GM06990 (cell line): ENCODE measurements around the gene CLOCK.

Experiments used
- DNase-seq: peaks from one replicate; pipeline ENCODE4 v3.0.0-alpha.2; 2011; ENCODE audit not compliant: insufficient read length; ENCODE audit errors: extremely low read depth
- H3K27me3 ChIP-seq: replicated peaks from 2 replicates; pipeline ENCODE4 v1.6.0; 2011; ENCODE audit warnings: low read length; ENCODE audit not compliant: control insufficient read depth, insufficient read depth
- H3K36me3 ChIP-seq: 2 replicates; pipeline ENCODE4 v1.5.1; 2011; ENCODE audit warnings: low read length; ENCODE audit not compliant: control insufficient read depth, insufficient read depth
- H3K4me3 ChIP-seq: replicated peaks from 2 replicates; pipeline ENCODE4 v1.5.1; 2011; ENCODE audit warnings: low read depth, mild to moderate bottlenecking, control low read depth, low read length
- CTCF ChIP-seq: IDR thresholded peaks from 2 replicates; pipeline ENCODE4 v1.5.1; 2011; ENCODE audit warnings: low read length, control low read depth, mild to moderate bottlenecking, inconsistent platforms; ENCODE audit not compliant: insufficient read depth, poor library complexity, severe bottlenecking

Gene CLOCK

GRCh38 chr4:55381502-55381901 lies 165.2 kb downstream of the CLOCK start:
- Histone ChIP-seq H3K4me3 (no peak overlapping the region), H3K27me3 (no peaks in the 10 kb centered on the region), H3K36me3 (no peaks in the 10 kb centered on the region)
- no peak for DNase-seq
- TF ChIP-seq CTCF = no peak

GRCh38 chr4:55380576-55380975 lies 166.1 kb downstream of the CLOCK start:
- H3K36me3 ChIP-seq = no peaks in the 10 kb centered on the region
- DNase-seq = no peak
- TF ChIP-seq CTCF = no peak
- H3K4me3 ChIP-seq = no peak overlapping the region
- no peaks in the 10 kb centered on the region for H3K27me3 ChIP-seq

GRCh38 chr4:55378617-55379467 lies 167.9 kb downstream of the CLOCK start:
- no peak for TF ChIP-seq CTCF
- no peak for DNase-seq
- Histone ChIP-seq H3K36me3 (no peaks in the 10 kb centered on the region), H3K27me3 (no peaks in the 10 kb centered on the region), H3K4me3 (no peak overlapping the region)
